HG02571 (cell line): ENCODE measurements around the gene PGLYRP4.
"Not testable (repeated sequence)": the region's sequence is repeated elsewhere in the genome, so short reads cannot be mapped to it uniquely, and the experiment has no call there.

Experiments
- ATAC-seq: cut with Tn5 transposase; IDR thresholded peaks from one replicate; pipeline ENCODE4 v1.9.1; 2021; ENCODE audit warnings: mild to moderate bottlenecking, moderate library complexity; ENCODE audit not compliant: unreplicated experiment

PGLYRP4 gene

DNA sequence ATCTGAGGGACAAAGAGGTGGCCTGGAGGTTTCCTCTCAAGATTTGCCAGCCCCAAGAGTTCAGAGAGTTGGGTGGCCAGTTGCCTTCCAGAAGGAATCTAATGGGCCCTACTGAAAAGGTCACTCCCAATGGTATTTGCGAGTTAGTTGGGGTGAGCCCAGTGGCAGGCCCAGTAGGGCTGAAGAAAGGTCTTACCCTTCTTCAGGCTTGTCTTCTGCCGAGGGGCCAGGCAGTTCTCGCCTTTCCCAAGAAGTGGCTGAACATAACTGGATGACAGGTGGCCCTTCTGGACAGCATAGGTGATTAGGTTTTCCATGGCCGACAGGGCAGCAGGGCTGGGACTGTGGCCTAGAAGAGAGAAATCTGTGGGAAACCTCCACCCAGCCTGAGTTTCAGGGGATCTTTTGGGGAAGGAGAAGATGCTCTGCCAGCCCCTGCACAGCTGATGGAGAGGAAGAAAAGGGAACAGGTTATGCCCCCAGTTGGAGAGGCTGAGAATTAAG, 7.2 kb downstream of the PGLYRP4 start:
- no peak for ATAC-seq

DNA sequence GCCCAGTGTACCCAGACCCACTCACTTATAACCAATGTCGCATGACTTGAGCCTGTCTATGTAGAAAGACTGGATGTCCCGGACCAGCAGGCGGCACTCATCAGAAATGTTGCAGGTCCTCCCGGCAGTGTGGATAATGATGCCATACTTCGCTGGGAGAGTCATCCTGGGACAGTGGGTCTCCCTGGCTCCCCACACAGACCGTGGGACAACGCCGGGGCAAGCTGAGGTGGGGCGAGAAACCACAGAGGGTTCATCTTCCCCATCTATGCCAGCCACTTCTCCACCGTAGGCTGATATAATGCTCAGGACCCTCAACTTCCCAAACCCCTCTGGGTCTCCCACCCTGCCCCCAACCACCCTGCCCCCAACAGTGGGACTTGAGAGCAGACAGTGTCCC, 8.3 kb downstream of the PGLYRP4 start:
- no peak for ATAC-seq

- ATAC-seq: no peak
Measured at GRCh38 chr1:153339802-153340201, 8.8 kb downstream of the PGLYRP4 start.

- no peak for ATAC-seq
Measured at GRCh38 chr1:153337980-153338853, 10.4 kb downstream of the PGLYRP4 start.

GRCh38 chr1:153336650-153337049, 12.0 kb downstream of the PGLYRP4 start:
- no peak for ATAC-seq

DNA sequence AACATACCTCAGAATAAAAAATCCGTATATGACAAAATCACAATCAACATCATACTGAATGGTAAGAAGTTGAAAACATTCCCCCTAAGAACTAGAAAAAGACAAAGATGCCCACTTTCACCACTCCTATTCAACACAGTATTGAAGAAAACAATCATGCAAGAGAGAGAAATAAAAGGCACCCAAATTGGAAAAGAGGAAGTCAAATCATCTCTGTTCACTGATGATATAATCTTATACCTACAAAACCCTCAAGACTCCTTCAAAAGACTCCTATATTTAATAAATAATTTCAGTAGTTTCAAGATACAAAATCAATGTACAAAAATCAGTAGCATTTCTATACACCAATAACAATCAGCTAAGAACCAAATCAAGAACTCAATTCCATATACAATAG, 14.7 kb downstream of the PGLYRP4 start:
- ATAC-seq: no peak

- ATAC-seq: no peak
Measured at GRCh38 chr1:153324912-153325311, 23.7 kb downstream of the PGLYRP4 start.

DNA sequence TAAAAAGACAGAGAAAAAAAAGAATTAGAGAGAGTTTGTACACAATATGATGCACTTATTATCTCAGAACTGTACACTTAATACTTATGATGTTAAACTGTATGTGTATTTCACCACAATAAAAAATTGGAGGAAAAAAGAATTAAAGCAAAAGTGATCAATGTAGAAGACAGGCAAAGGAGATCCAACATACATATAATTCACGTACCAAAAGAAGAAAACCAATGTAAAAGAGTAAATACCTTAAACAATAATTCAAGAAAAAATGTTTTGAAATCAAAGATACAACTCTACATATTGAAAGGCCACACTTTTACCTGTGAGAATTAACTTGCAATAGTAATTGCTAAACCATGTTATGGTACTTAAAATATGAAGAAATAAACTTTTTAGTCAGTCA, 26.1 kb downstream of the PGLYRP4 start:
- no peak for ATAC-seq

DNA sequence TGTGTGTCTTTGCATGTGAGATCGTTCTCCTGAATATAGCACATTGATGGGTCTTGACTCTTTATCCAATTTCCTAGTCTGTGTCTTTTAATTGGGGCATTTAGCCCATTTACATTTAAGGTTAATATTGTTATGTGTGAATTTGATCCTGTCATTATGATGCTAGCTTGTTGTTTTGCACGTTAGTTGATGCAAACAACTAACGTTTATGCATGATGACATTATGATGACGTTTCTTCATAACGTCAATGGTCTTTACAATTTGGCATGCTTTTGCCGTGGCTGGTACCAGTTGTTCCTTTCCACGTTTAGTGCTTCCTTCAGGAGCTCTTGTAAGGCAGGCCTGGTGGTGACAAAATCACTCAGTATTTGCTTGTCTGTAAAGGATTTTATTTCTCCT, 30.5 kb downstream of the PGLYRP4 start:
- ATAC-seq: not testable (repeated sequence)

- not testable (repeated sequence) for ATAC-seq
Measured at GRCh38 chr1:153316013-153316412, 32.6 kb downstream of the PGLYRP4 start.

DNA sequence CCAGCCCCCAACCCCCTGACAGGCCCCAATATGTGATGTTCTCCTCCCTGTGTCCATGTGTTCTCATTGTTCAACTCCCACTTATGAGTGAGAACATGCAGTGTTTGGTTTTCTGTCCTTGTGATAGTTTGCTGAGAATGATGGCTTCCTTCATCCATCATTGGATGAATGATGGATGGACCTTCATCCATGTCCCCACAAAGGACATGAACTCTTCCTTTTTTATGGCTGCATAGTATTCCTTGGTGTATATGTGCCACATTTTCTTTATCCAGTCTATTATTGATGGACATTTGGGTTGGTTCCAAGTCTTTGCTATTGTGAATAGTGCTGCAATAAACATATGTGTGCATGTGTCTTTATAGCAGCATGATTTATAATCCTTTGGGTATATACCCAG, 34.3 kb downstream of the PGLYRP4 start:
- not testable (repeated sequence) for ATAC-seq

DNA sequence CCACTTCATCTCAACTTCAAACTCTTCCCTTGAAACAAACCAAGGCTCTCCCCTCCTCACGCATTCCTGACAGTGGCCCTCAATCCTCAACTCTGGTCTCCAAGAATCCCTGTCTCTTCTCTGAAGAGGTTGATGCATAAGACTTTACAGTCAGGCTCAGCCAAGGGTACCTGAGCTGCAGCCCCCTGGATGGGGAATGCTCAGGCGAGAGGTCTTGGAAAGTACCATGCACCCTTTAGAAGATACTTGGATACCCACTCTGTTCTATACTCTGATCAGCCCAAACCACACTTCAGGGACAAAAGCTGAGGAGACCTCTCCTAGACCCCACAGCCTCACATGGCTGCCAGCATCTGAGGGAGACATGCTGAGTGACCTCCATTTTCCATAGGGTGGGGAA, 35.4 kb downstream of the PGLYRP4 start:
- ATAC-seq: no peak

- ATAC-seq: no peak
Measured at GRCh38 chr1:153312570-153313186, 36.0 kb downstream of the PGLYRP4 start, which contains the start of gene PGLYRP3. Gene PGLYRP3, minus strand, starts transcription at chr1:153312952. Its CDS starts 2,287 bp downstream, at chr1:153310665.

- ATAC-seq: no peak
Measured at GRCh38 chr1:153310526-153310925, 38.1 kb downstream of the PGLYRP4 start.

DNA sequence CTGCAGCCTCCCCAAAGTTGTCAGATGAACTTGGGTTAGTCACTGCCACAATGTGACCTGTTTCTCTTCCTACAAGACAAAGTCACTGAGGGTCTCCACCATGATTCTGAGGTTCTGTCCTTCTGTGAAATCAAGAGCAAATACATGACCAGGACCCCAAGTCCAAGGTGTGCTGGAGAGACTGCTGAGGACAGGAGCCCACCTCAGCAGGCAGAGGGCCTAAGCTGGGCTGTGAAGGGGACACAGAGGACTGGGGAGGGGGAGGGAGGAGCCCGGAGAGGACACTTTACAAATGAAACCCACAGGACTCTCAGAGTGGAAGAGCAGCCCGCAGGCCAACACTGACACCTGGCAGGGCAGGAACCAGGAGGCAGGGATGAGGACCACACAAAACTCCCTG, 39.2 kb downstream of the PGLYRP4 start:
- no peak for ATAC-seq

GRCh38 chr1:153308540-153308939, 40.1 kb downstream of the PGLYRP4 start:
- no peak for ATAC-seq

DNA sequence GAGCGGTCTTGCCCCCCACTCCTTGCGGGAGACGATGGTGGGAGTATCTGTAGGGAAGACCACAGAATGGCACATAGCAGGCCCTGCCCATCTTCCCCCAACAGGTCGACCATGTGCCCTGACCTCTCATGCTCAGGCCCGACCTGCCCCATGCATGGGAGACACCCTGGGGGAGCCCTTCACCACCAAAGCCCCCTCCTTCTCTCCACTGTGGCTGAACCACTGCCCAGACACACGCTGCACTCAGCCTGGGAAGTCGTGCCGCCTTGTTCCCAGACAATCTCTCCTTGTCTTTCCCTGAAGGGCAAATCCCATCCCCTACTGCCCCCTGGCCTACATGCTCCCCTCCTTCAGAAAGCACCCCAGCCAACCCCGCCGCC, 41.4 kb downstream of the PGLYRP4 start:
- ATAC-seq: no peak

- no peak for ATAC-seq
Measured at GRCh38 chr1:153306303-153307220, 42.1 kb downstream of the PGLYRP4 start.

GRCh38 chr1:153305682-153306081, 43.0 kb downstream of the PGLYRP4 start:
- ATAC-seq: no peak

- ATAC-seq: no peak
Measured at GRCh38 chr1:153302308-153302707, 46.3 kb downstream of the PGLYRP4 start.

DNA sequence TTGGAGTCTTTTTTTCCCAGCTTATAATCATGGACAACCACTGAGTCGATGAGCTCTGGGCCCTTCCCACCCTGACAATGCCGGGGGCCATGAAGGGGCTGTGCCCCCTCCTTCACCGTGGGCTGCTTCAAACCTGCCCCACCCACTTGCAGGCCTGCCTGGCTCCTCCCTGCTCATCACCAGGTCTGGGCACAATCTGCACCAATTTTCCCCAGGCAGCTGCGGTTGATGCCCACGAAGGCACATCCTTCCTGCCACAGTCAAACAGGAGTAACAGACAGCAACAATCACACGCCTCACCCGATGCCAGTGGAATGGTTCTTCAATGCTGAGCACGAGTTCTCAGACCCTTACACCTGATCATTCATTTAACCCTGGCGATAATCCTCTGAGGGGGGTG, 54.8 kb downstream of the PGLYRP4 start:
- ATAC-seq: no peak
